Bone marrow (tissue), 2 donors: ENCODE measurements around the gene CEBPE.

Source experiments
- DNase-seq, 2 donors: peaks; one replicate each; lab custom pipeline; 2025; lab: John Stamatoyannopoulos, UW

The CEBPE gene

DNA sequence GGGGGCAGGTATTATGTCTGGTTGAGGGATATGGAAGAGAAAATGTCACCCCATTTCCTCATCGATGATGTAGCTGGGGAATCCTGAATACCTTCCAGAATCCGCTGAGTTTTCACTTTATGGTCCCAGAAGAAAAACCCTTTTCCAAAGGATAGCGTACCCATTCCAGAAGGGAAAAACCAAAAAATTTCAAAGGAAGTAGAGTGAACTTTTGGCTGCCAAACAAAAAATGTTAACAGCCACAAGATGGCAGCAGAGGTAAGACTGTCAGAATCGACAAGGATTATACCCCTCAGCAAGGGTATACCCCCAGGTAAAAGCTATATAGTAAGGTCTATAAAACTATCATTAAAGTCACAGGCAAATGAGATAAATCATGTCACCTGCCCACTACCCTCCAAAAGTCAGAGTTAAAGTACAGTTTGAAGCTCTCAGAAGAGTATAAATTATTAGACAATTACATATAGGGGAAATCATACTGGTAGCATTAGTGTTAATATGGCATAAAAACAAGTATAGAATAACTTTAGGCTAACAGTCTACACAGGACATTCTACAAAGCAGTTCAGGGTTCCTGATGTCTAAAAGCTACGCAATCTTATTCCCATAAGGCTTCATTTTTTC is 42.2 kb downstream of the CEBPE start:
- no peak for DNase-seq

- no peak for DNase-seq
Observed at GRCh38 chr14:23074906-23075305, 44.1 kb downstream of the CEBPE start.

DNA sequence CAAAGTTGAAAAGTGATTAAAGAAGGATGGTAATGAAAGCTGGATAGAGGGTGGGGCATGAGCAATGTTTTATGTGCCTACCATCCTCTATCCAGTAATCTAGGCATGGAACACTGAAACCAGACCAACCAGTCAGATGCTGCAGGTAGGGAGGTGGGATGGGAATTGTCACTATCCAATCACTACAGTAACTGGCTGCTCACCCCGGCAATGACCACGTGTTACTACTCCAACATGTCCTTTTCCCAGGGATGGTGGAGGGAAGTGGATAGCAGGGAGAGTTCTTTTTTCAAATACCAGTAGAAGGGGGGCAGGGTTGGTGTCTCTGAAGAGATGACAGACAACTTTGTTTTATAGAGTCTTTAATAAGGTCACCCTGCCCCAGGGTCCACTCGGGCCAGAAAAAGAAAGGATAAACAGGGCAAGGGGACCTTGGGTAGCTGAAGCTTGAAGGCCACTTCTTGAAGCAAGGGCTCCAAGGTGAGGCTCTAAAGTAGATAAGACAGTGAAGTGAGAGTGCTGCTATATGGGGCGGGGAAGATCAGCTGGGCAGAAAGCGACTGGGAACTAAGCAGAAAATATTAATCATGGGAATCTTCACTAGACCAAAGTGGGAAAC is 47.0 kb downstream of the CEBPE start:
- DNase-seq, result no peak

DNA sequence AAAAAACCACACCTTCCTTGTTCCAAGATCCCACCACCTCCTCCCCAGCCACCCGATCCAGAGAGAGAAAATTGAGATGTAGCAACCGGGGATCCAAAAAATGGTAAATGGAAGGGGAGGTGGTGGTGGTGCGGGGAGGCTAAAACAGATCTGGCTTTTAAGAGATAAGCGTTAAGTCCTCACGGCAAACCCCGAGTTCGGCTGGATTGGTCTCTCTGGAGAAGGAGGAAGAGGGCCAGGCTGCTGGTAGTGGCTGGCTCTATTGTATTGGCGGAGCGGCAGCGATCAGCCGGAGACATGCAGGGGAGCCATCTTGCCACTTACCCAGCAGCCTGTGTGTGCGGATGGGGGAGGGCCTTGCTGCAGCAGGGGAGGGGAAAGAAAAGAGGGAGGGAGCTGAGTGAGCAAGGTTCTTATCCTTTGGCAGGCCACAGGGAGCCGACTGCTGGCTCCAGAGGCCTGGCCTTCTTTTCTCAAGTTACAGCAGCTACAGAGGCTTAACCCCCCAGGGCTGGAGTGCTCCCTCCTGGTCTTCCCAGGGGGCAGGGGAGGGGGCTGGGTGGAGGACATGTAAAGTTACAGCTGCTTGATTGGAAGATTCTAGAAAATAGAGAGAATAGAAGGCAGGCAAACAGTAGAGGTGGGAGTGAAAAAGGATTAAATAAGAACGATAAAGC is 47.7 kb downstream of the CEBPE start:
- no peak for DNase-seq

DNA sequence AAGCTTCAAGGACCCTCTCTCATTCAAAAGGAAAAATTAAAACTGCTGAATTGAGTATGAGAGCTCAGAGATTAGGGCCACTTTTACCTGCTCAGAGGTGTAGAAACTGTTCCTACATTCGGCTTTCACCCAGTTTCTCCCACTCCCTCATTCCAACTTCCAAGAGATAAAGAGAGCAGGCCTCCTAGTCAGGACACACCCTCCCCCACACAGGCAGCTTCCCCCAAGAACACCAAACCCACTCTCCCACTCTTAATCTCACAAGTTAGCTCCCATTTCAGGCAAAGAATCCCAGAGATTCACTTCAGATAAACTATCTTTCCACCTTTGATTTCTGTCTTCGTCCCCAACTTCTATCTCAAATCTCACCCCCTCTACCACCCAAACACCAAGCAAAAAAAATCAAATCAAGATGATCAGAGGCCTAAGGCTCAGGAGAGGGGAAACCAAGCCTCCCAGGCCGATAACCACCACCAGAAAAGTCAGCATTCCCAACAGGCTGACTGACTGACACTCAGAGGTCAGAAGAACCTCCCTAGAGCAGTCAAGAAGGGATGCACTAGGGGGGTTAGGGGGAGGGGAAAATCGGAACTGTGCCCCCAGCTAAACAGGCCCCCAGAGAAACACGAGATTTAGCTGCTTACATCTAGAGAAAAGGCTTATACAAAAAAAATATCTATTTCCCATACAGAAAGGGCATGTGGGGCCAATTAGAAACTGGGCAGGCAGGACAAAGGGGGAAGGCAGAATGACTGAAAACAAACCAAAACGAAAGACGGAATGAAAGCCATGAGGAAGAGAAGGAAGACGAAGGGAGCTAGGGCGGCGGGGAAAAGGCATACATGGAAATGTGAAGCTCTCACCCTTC is 48.6 kb downstream of the CEBPE start:
- DNase-seq, result no peak

DNA sequence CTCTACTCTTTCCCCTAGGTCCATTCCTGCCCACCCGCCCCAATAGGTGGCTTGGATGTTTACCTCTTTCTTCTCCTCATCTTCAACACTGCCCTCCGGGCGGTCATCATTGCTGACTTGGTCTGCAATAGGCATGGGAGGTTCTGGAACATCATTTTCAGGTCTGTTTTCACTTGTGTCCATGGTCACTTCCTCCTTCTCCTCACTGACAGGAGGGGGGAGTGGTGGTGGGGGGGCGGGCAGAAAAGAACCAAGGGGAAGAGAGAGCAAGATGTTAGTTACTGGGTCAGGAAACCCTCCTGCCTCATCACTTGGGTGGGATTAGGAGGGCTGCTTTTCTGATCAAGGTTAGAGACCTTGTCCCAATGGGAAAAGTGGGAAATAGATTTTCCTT is 49.6 kb downstream of the CEBPE start:
- no peak for DNase-seq

DNA sequence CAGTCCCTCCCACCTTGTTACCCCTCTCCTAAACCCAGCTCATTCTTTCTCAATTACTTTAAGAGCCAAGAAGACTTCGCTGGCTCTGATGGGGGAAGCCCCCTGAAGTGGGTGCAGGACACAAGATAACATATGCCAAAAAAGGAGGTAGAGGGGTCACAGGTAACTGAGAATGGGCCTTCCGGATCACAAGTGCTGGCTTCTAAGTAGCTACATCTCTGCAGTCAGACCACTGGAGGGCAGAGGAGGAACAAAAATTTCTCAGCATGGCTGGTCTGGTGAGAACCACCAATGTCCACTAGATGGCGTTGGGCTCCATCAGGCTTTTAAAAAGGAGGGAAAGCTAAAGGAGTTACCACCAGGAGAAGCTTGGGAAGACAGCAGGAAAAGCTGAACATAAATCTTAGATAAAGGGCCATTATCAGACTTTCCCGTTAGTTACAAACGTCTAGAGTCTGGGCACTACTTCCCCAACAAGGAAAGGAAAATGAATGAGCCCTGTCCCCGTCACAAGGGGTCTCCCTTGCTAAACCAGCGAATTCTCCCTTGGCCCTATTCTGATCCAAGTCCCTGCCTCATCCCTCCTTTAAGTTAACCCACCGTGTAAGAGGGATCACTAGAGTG is 50.2 kb downstream of the CEBPE start:
- no peak for DNase-seq

GRCh38 chr14:23067847-23068788 is 50.9 kb downstream of the CEBPE start:
- DNase-seq, result no peak
